Renal cortical epithelial cell (primary cell): Measurements from ENCODE around the gene ANKRD13A. TPM values are rescaled to one million over a fixed set of nuclear protein-coding genes. Genes with fewer than 3 reads are reported as not detected.
"Not testable (repeated sequence)": the region's sequence is repeated elsewhere in the genome, so short reads cannot be mapped to it uniquely, and the experiment has no call there.

Experiments used
- DNase-seq: peaks from one replicate; pipeline ENCODE4 v3.0.0-alpha.2; 2011; ENCODE audit warnings: low read depth
- total RNA-seq: library from RNA; depleted of rRNA; stranded (reverse); fragments of >200 nt; gene quantifications from 2 replicates; pipeline ENCODE4 v1.2.3, GENCODE V29; 2014

The ANKRD13A gene
- total RNA-seq, 1 donor from 2014 or later, result 79.6 TPM

DNA sequence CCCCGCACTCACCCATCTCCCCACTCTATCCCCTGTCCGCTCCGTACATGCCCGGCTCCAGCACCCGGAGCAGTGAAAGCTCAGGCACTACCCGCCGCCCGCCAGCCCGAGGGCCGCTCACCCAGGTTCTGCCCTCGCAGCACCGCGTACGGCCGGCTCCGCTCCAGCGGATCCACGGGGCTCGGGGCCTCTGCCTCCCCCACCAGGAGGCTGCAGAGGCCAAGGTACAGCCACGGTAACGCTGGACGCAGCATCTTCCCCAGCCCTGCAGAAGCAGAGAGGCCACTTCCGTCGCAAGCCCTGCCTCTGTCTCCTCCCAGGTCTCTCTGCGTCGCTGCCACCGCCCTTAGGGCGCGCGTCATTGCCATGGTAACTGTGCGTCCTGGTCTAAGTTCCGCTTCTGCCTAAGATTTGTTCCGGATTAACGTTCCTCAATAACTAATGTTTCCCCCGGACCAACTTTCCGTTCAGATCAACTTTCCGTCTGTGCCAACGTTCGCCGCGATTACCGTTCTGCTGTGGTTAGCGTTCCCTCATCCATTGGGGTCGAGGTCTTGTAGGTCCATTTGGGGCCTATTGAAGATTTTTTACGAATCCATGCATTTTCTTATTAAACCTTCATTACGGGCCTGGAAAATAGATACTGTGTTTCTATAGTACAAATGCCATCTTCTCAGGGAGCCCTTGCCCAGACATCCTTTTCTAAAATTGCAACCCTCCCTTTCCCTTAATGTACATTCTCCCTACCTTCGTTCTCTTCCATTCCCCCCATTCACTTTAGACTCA, 49.2 kb downstream of the ANKRD13A start, which contains the start of gene C12orf76:
TSS of gene C12orf76 (minus strand) at position 281 of the 786 bp plus-strand sequence. CDS start at position 254, 27 bp downstream.
- DNase-seq, result peak; percentile 94

GRCh38 chr12:110049034-110049433, 49.8 kb downstream of the ANKRD13A start:
- DNase-seq, result not testable (repeated sequence)

- DNase-seq, result not testable (repeated sequence)
Observed at GRCh38 chr12:110049666-110050065, 50.4 kb downstream of the ANKRD13A start.

GRCh38 chr12:110050927-110051326, 51.7 kb downstream of the ANKRD13A start:
- DNase-seq, result no peak

GRCh38 chr12:110055375-110056352, 56.4 kb downstream of the ANKRD13A start:
- DNase-seq, result peak; percentile 91

GRCh38 chr12:110056643-110057042, 57.4 kb downstream of the ANKRD13A start:
- DNase-seq, result not testable (repeated sequence)

DNA sequence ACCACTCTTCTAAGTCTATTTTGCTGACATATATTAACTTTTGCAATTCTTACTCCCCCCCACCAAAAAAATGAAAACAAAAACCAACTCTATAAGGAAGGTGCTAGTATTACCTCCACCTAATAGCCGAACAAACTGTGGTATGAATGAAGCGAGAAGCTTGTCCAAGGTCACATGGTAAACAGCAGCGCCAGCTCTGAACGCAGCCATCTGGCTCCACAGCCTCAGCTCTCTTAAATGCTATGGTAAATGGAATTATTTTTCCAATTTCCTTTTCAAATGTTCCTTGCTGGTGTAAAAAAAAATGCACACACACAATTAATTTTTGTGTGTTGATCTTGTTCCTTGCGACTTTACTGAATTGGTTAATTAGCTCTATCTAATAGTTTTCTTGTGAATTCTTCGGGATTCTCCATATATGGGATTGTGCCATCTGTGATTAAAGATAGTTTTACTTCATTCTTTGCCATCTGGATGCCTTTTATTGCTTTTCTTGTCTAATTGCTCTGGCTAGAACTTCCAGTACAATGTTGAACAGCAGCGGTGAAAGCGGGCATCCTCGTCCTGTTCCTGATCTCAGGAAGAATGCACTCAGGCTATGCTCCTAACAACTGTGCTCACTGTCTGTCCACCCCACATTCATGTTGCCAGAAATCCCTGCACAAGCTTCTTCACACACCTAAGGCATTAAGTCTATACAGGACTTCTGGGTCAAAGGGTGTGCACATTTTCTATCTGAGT, 59.8 kb downstream of the ANKRD13A start:
- no peak for DNase-seq

GRCh38 chr12:110059651-110060000, 60.4 kb downstream of the ANKRD13A start:
- no peak for DNase-seq

- no peak for DNase-seq
Observed at GRCh38 chr12:110062241-110062640, 63.0 kb downstream of the ANKRD13A start.

DNA sequence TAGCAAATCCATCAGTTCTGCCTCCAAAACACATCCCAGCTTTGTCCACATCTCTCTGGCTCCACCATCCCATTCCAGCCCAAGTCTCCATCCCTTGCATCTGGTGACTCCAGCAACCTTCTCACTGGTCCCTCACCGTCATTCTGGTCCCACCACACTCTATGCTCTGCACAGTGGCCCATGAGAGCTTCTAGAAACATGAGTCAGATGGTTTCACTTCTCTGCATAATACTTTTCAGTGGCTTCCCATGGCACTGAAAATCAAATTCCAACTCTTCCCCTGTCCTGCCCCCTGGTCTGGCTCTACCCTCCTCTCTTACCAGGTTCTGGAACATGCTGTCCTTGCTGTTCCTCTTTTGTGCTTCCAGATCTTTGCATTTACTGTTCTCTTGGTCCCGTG, 66.3 kb downstream of the ANKRD13A start:
- DNase-seq, result no peak

GRCh38 chr12:110067531-110067930, 68.3 kb downstream of the ANKRD13A start:
- no peak for DNase-seq

GRCh38 chr12:110068115-110068514, 68.9 kb downstream of the ANKRD13A start:
- DNase-seq, result not testable (repeated sequence)

GRCh38 chr12:110068654-110069053, 69.4 kb downstream of the ANKRD13A start:
- no peak for DNase-seq

DNA sequence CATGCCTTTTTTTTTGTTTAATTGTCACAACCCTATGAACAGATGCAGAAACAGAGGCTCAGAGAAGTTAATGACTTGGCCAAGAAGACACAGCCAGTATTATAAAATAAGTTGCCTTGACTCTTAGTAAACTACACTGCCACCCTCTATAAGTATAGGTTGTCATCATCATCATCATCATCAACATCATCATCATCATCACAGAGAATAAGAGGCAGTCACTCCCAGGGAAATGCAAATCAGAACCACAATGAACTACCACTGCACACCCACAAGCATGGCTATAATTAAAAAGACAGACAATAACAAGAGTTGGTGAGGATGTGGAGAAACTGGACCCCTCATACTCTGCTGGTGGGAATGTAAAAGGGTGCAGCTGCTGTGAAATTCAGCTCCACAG, 72.3 kb downstream of the ANKRD13A start:
- no peak for DNase-seq

DNA sequence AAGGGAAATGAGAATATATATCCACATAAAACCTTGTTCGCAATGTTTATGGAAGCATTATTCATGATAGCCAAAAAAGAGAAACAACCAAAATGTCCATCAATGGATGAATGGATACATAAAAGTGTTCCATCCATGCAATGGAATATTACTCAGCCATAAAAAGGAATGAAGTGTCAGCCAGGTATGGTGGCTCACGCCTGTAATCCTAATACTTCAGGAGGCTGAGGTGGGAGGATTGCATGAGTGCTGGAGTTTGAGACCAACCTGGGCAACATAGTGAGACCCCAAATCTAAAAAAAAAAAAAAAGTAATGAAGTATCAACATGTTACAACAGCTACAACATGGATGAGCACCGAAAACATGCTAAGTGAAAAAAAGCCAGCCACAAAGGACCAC, 72.7 kb downstream of the ANKRD13A start:
- DNase-seq, result no peak

GRCh38 chr12:110072636-110073035, 73.4 kb downstream of the ANKRD13A start:
- not testable (repeated sequence) for DNase-seq

DNA sequence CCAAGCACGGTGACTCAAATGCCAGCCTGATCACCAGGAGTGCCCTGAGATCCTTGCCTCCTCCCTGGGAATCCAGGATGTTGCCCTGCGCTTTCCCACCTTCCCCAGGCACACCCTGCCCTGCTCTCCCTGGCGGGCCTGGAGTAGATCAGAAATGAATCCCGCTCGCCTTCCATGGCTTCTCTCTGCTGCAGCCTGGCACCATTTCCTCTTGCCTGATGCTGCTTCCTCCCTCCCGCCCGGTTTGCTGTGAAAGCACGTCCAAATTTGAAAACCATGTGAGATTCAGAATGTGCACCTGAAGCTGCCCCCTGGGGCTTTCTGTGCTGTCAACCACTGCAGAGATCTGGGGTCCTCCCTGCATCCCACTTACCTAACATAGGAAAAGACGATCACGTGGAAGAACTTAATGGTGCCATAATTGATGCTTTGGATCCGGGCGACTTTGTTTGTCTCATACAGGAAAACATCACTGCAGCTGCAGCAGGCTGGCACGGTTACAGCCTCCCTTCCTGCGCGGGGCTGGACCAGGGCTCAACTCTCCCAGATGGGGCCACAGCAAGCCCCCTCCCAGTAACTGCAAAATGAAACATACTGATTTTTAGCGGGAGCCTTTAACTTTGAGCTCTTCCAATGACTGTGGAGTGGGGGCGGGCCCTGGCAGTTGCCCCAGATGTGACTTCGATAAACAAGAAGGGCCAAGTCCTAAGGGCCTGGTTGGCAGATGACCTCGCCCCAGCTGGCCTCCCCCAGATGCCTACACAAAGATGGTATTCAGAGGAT, 74.0 kb downstream of the ANKRD13A start:
- no peak for DNase-seq

- DNase-seq, result no peak
Observed at GRCh38 chr12:110074089-110074488, 74.9 kb downstream of the ANKRD13A start.

- DNase-seq, result no peak
Observed at GRCh38 chr12:110075880-110076279, 76.7 kb downstream of the ANKRD13A start.

DNA sequence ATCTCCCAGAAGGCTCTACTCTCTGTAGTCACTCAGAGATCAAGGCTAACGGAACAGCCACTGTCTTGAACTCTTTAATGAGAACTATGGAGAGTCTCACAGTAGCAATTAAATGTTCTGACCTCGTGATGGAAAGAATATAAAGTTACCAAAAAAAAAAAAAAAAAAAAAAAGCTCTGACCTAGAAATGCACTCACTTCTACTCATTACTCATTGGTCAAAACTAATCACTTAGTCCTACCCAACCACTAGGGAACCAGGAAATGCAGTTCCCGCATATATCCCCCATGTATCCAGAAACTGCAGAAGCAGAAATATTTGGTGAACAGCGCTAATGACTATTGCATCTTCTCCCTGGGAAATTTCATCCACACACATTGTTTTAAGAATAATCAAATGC, 78.6 kb downstream of the ANKRD13A start:
- no peak for DNase-seq
